NCI-H748 treated with DMSO at 0.1 percent for 48 hours (cell line): ENCODE measurements around the gene APAF1.
A peak's percentile ranks its signal among the peaks of the same experiment; 100 is the strongest.
"Not testable (repeated sequence)": the region's sequence is repeated elsewhere in the genome, so short reads cannot be mapped to it uniquely, and the experiment has no call there.

Experiments used
- DNase-seq: peaks from one replicate; lab custom pipeline; 2025; lab: John Stamatoyannopoulos, UW

The APAF1 gene

GRCh38 chr12:98730412-98730811 lies 85.3 kb downstream of the APAF1 start:
- no peak for DNase-seq

GRCh38 chr12:98733667-98734350 lies 88.7 kb downstream of the APAF1 start:
- no peak for DNase-seq

- DNase-seq = no peak
Observed at GRCh38 chr12:98735821-98736220, 90.7 kb downstream of the APAF1 start.

DNA sequence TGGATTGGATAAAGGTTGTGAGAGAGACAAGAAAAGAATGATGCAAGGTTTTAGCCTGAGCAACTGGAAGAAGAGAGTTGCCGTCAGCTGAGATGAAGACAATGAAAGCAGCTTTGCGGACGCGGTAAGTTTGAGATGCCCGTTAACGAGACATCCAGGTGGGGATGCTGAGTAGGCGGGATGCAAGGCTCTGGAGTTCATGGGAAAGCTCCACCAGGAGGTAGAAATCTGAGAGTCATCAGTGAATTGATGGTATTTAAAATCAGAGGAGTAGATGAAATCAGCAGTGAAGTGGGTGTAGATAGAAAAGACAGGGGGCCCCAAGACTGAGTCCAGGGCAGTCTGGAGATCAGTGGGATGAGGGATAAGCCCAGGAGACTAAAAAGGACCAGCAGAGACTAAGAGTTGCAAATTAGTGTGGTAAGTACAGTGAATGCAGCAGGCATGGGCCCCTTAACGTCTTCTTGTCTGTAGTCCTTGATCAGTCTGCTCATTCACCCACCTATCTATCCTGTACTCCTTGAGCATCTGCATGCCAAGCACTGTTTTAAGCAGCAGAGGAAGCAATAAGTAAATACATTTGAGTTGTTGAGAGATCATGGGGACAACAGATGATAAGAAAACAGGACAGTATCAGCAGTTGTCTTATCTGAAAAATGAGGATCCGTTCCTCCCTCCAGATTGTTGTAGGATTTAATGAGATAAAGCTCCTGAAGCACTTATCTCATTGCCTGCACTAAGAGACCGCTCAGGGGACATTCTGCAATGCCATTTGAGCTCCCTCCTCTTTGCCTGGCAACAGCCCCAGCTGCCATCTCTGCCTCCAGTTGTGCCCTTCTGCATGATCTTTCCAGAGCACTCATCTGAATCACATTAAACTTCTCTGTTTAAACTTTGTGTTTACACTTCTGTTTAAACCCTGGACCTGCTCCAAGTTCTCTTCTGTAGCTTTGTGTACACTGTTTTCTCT lies 91.5 kb downstream of the APAF1 start:
- peak; percentile 73 for DNase-seq

DNA sequence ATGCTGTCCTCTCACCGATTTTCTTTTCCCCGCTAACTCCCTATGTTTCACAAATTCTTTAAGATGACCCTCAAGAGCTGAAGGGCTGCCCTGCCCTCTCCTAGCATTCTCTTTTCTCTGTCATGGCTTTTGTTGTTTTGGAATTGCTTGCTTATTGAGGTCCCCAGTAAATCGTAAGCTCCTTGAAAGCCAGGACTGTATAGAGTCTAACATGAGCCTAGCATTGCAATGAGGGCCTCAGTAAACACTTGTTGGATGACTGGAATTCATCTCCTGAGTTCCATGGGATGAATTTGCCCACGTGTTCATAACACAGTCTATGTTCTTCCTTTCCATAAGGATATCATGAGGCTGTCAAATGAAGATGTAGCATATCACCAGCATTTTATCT lies 92.2 kb downstream of the APAF1 start:
- no peak for DNase-seq

DNA sequence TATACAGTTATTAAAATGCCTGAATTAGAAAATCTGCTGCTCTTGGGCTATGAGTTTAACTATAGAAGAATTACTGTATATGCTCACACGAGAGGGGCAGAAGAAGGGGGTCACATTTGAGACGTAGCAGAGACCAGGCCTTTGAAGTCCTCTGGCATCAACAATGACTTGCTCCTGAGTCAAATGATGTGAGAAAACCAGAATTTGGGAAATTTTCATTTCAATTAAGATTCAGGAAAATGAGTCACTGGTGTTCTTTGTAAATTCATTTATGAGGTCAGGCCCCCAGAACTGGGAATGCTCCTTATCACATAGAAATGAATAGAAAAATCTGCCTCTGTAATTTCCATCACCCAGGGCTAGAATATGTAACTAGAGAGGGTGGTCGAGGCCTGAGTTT lies 92.9 kb downstream of the APAF1 start:
- no peak for DNase-seq

- no peak for DNase-seq
Observed at GRCh38 chr12:98738539-98738938, 93.4 kb downstream of the APAF1 start.

GRCh38 chr12:98740751-98741150 lies 95.7 kb downstream of the APAF1 start:
- no peak for DNase-seq

- DNase-seq = no peak
Observed at GRCh38 chr12:98741196-98741555, 96.1 kb downstream of the APAF1 start.

DNA sequence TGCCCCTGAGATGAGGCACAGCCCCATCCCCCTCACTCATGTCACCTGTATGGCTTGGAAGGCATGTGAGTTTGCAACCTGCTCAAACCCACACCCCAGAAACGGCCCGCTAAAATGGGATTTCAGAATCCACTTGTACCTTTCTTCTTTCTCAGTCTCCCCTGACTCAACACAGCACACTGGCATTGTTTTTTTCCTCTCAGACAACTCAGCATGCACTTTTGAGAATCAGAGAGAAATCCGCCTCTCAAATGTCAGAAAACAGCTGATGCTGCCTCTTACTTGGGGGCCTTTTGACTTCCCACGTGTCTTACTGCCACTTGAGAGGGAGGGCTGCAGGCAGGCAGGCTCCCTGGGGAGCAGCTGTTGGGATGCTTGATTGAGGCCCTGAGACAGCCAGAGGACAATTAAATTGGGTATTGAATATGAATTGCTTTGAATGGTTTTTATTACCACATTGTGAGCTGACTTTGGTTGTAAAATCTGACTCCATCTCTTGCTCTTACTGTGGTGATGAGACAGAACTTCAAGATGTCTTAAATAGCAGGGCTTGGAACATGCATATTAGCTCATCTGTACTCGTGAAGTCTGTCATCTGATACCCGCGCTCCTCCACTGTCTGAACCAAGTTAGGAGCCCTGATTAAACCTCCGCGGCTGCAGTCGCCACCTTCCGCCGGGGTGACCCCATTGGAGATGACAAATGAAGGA lies 96.6 kb downstream of the APAF1 start:
- no peak for DNase-seq

DNA sequence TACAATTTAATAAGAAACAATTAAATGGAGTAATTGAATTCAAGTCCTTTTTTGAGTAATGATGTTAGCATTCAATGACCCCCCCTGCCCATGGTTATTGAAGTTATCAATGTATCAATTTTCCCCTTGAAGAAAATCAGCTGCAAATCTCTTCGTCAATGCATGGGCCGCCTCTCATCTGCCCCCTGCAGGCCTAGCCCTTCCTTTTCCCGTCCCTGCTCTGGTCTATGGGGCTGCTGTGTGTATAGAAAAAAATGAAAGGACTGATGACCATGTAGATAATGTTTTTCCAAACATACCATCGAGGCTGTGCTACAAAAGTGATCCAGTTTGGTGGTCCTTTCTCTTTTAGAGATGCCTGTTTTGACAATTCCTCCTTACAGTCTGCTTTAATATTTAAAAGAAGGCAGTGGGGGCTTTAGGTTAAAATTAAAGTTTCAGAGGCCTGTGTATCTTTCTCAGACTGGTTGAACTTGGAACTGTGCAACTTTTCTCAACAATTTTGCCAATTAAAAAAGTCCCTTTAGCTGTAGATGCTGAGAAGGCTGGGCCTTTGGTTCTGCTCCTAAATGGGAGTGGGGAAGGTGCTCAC lies 98.4 kb downstream of the APAF1 start:
- no peak for DNase-seq

DNA sequence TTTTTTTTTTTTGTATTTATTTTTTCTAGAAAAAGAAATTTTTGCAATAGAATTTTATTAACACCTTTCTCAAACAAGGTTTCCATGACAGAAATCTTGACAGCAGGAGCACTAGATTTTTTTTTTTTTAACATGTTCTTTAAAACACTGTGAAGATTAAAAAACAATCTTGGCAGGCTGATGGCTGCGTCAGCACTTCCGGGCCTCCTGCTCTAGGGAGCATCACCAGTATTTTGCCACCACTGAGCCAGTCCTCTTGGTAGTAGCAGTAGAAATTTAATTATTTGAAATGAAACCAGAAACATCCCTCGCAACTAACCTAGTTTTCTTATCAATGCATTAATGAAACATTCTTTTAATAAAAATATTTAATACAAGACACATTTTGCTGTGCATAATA lies 99.6 kb downstream of the APAF1 start:
- no peak for DNase-seq

- no peak for DNase-seq
Observed at GRCh38 chr12:98745578-98746391, 100.7 kb downstream of the APAF1 start.

DNA sequence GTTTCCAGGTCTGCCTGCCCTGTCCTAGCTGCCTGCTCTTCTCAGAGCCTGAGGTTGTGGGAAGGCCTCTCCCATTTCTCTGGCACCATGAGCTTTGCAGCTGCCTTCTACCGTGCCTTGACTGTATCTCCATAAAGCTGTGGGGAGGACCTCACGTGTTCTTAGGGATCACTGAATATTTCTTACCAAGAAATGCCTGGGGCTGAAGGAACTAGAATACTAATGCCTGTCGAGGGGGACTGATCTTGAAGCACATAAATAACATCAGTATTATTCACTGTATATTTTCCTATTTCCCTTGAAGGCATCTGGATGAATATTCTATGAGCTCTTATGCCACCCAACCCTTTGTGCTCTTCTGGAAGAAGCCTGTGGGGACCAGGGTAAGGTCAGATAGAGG lies 103.4 kb downstream of the APAF1 start:
- DNase-seq = no peak

GRCh38 chr12:98750511-98750910 lies 105.4 kb downstream of the APAF1 start:
- DNase-seq = no peak

DNA sequence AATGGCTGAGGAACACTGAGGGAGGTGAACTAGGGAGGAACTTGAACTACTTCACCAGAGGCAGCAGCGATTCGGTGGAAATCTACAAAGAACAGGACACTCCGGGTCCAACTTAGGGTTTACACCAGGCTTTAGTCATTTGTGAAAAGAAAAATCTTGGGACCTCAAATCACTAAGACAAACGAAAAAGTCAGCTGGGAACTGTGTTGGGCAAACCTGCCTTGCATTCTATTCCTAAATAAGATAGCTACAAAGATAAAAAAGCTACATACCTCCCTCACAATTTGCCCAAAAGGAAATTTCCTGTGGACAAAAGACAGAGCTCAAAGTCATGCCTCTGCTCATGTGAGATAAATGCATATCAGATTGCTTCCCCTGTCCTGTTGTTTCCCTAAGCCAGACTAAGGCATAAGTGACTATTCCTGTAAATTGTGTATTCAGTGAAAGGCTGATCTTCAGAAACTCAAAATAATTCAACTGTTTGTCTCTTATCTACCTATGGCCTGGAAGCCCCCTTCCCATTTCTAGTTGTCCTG lies 106.6 kb downstream of the APAF1 start:
- no peak for DNase-seq

DNA sequence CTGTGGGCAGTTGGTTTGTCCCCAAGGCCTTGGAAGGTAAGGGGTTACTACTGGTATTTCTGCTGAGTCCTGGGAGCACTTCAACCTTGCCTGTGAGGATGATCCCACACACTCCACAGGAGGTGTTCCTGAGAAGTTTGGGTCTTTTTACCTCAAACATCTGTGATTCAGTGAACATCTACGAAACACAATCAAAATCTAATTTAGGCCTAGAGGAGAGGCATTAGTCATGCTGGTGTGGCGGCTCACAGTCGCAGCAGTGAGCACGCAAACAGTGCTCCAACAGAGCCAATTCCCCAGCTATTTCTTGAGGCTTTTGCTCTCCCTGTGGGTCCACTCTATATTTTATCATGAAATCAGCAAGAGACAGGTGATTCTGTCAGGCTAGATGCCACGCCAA lies 107.6 kb downstream of the APAF1 start:
- no peak for DNase-seq

DNA sequence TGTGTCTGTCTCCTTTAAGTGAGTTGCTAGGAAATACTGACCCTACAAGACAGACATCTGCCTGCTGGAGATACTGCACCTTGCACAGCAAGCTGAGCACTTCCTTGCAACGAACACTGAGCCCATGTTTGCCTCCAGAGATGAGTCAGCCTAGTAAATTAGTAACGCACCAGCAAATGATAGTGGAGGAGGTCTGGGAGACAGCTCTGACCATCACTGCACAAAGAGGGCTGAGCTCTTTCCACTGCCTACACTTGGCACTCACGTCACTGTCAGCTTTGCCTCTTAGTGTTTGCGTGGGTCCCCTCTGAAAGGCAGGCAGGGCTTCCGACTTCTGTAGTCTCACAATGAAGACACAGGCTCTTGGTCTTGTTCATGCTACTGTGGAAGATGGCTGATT lies 109.0 kb downstream of the APAF1 start:
- no peak for DNase-seq

GRCh38 chr12:98755855-98756254 lies 110.8 kb downstream of the APAF1 start:
- not testable (repeated sequence) for DNase-seq

DNA sequence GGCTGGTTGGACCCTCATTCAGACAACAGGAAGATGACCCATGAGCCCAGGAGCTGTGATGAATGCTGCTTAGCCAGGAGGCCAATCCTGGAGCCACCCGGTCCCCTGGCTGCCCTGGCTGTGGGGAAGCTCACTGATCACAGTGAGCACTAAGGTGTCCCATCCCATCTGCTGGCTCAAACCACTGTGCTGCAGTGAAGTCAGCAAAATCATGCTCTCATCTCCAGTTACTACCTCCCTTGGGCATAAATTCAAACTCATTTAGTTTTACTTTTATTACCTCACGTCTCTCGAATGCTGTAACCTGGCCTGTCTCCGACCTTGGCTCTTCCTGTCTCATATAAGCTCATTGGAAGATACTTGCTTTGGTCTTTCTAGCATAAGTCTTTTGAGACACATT lies 112.4 kb downstream of the APAF1 start:
- DNase-seq = no peak

DNA sequence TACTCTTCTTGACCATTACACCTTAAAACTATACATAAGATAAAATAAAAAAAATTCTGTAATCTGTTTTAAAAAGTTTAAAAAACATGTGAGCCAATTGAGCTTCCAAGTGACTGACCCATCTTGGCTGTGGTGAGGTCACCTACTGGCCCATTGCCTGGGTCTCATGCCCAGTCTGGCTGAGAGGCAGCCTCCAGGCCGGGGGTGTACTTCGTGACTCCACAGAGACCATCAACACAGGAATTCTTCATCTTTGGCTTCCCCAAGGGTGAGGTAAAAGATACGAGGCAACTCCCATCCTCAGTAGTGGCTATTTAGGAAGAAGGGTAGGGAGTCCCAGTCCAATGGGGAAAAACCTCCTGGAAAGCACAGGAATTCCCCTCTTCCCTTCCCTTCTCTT lies 113.2 kb downstream of the APAF1 start:
- no peak for DNase-seq
